MM.1S (cell line): ENCODE results near the gene SORCS2.

Experiments used
- DNase-seq: peaks from one replicate; pipeline ENCODE4 v3.0.0-alpha.2; 2015
- H2AFZ ChIP-seq: fragments of 300-600 bp; sonication (generic); 2 replicates; pipeline ENCODE4 v1.6.0; 2016; ENCODE audit warnings: antibody characterized with exemption, low read length
- H3F3A ChIP-seq: fragments of 300-600 bp; sonication (generic); 2 replicates; pipeline ENCODE4 v1.6.1; 2016; ENCODE audit warnings: mild to moderate bottlenecking, antibody characterized with exemption, low read length, moderate library complexity, mixed read lengths; ENCODE audit not compliant: insufficient read depth
- H3K27ac ChIP-seq: fragments of 300-600 bp; sonication (generic); 2 replicates; pipeline ENCODE4 v1.5.1; 2016; ENCODE audit warnings: mild to moderate bottlenecking, low read length
- H3K27me3 ChIP-seq: fragments of 300-600 bp; sonication (generic); replicated peaks from 2 replicates; pipeline ENCODE4 v1.6.0; 2016; ENCODE audit warnings: low read length; ENCODE audit not compliant: insufficient read depth
- H3K36me3 ChIP-seq: fragments of 300-600 bp; sonication (generic); replicated peaks from 2 replicates; pipeline ENCODE4 v1.6.1; 2016; ENCODE audit warnings: mild to moderate bottlenecking, low read length, mixed read lengths; ENCODE audit not compliant: insufficient read depth
- H3K4me1 ChIP-seq: fragments of 300-600 bp; sonication (generic); 2 replicates; pipeline ENCODE4 v1.6.1; 2016; ENCODE audit warnings: low read length, mixed read lengths
- H3K4me2 ChIP-seq: fragments of 300-600 bp; sonication (generic); 2 replicates; pipeline ENCODE4 v1.6.0; 2016; ENCODE audit warnings: low read depth, low read length
- H3K4me3 ChIP-seq: fragments of 300-600 bp; sonication (generic); 2 replicates; pipeline ENCODE4 v1.5.1; 2016; ENCODE audit warnings: low read length, mixed read lengths
- H3K79me2 ChIP-seq: fragments of 300-600 bp; sonication (generic); 2 replicates; pipeline ENCODE4 v1.6.1; 2016; ENCODE audit warnings: mixed run types, low read length, mixed read lengths
- H3K9ac ChIP-seq: fragments of 300-600 bp; sonication (generic); 2 replicates; pipeline ENCODE4 v1.6.1; 2016; ENCODE audit warnings: low read length, mixed read lengths
- H3K9me2 ChIP-seq: fragments of 300-600 bp; sonication (generic); replicated peaks from 2 replicates; pipeline ENCODE4 v1.6.1; 2016; ENCODE audit warnings: mild to moderate bottlenecking, low read length, mixed read lengths; ENCODE audit not compliant: insufficient read depth
- H3K9me3 ChIP-seq: fragments of 300-600 bp; sonication (generic); replicated peaks from 2 replicates; pipeline ENCODE4 v1.6.1; 2016; ENCODE audit warnings: mild to moderate bottlenecking, low read length, mixed read lengths; ENCODE audit not compliant: insufficient read depth
- H4K20me1 ChIP-seq: fragments of 300-600 bp; sonication (generic); 2 replicates; pipeline ENCODE4 v1.6.1; 2016; ENCODE audit warnings: mild to moderate bottlenecking, low read length, moderate library complexity, mixed read lengths; ENCODE audit not compliant: insufficient read depth
- EZH2 ChIP-seq: fragments of 300-600 bp; sonication (generic); optimal IDR thresholded peaks from 2 replicates; pipeline ENCODE3; 2017; ENCODE audit warnings: low read depth, mild to moderate bottlenecking, antibody characterized with exemption, low read length, mixed read lengths
- EZH2phosphoT487 ChIP-seq: fragments of 300-600 bp; sonication (generic); IDR thresholded peaks from 2 replicates; pipeline ENCODE4 v1.6.1; 2018; ENCODE audit warnings: antibody characterized with exemption, low read length
- TF ChIP-seq, protein P1 (sequence below): fragments of 300-600 bp; sonication (generic); IDR thresholded peaks from 2 replicates; pipeline ENCODE4 v1.5.1; 2016; ENCODE audit warnings: antibody characterized with exemption, low read length, mixed read lengths

Gene SORCS2

GRCh38 chr4:7232061-7232650, 39.8 kb downstream of the SORCS2 start:
- H2AFZ ChIP-seq: no peak overlapping the region
- no peaks in the 10 kb centered on the region for H3K9me2 ChIP-seq
- no peak for DNase-seq
- H4K20me1 ChIP-seq: no peaks in the 10 kb centered on the region
- H3K4me2 ChIP-seq: no peak overlapping the region
- no peaks in the 10 kb centered on the region for H3K4me1 ChIP-seq
- no peak overlapping the region for H3K4me3 ChIP-seq
- no peaks in the 10 kb centered on the region for H3K9me3 ChIP-seq
- no peaks in the 10 kb centered on the region for H3K79me2 ChIP-seq
- TF ChIP-seq, protein P1, sequence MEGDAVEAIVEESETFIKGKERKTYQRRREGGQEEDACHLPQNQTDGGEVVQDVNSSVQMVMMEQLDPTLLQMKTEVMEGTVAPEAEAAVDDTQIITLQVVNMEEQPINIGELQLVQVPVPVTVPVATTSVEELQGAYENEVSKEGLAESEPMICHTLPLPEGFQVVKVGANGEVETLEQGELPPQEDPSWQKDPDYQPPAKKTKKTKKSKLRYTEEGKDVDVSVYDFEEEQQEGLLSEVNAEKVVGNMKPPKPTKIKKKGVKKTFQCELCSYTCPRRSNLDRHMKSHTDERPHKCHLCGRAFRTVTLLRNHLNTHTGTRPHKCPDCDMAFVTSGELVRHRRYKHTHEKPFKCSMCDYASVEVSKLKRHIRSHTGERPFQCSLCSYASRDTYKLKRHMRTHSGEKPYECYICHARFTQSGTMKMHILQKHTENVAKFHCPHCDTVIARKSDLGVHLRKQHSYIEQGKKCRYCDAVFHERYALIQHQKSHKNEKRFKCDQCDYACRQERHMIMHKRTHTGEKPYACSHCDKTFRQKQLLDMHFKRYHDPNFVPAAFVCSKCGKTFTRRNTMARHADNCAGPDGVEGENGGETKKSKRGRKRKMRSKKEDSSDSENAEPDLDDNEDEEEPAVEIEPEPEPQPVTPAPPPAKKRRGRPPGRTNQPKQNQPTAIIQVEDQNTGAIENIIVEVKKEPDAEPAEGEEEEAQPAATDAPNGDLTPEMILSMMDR: no peak
- TF ChIP-seq EZH2: no peak
- TF ChIP-seq EZH2phosphoT487: no peak
- H3K27me3 ChIP-seq: peaks cover 78% of the 10 kb centered on the region
- H3K9ac ChIP-seq: no peak overlapping the region
- no peak overlapping the region for H3K27ac ChIP-seq
- H3K36me3 ChIP-seq: no peaks in the 10 kb centered on the region
- H3F3A ChIP-seq: no peaks in the 10 kb centered on the region

DNA sequence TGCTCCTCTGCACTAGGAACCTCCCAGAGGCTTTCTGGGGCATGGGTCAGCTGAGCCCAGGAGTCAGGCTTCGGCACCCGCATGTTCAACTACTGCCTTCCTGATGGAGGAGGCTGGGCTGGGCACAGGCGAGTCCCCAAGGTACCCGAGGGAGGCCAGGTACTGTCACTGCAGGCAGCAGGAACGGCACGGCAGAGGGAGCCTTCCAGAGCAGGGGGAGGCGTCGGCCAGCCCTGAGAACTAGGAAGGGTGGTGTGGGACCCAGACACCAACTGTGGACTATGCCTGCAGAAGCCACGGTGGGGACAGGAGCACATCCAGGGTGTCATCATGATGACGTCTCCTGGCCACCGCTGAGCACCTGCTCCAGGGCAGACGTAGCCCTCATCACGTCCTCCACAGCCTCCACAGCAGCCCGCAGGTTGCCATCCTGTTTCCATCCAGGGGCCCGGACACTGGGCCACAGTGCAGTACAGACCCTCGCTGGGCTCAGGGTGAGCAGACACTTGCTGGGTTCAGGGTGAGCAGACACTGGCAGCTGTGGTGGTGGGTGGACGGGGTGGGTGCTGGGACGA, 40.8 kb downstream of the SORCS2 start:
- Histone ChIP-seq H3K79me2 (no peaks in the 10 kb centered on the region), H3K9ac (no peak overlapping the region), H3F3A (no peaks in the 10 kb centered on the region), H3K4me3 (no peak overlapping the region), H3K36me3 (no peaks in the 10 kb centered on the region), H2AFZ (no peak overlapping the region), H3K9me2 (no peaks in the 10 kb centered on the region), H3K27ac (no peak overlapping the region), H3K4me2 (no peak overlapping the region), H3K4me1 (no peaks in the 10 kb centered on the region), H3K27me3 (peaks cover 78% of the 10 kb centered on the region), H4K20me1 (no peaks in the 10 kb centered on the region), H3K9me3 (no peaks in the 10 kb centered on the region)
- TF ChIP-seq, protein P1: no peak
- TF ChIP-seq EZH2 (no peak), EZH2phosphoT487 (no peak)
- no peak for DNase-seq

GRCh38 chr4:7233601-7234000, 41.3 kb downstream of the SORCS2 start:
- Histone ChIP-seq H3K4me3 (no peak overlapping the region), H4K20me1 (no peaks in the 10 kb centered on the region), H3K27me3 (peaks cover 78% of the 10 kb centered on the region), H3K4me2 (no peak overlapping the region), H3K4me1 (no peaks in the 10 kb centered on the region), H3K27ac (no peak overlapping the region), H3K79me2 (no peaks in the 10 kb centered on the region), H3K9ac (no peak overlapping the region), H3K9me2 (no peaks in the 10 kb centered on the region), H2AFZ (no peak overlapping the region), H3F3A (no peaks in the 10 kb centered on the region), H3K36me3 (no peaks in the 10 kb centered on the region), H3K9me3 (no peaks in the 10 kb centered on the region)
- TF ChIP-seq EZH2 (no peak), EZH2phosphoT487 (no peak)
- TF ChIP-seq, protein P1: no peak
- DNase-seq: no peak
